Esophagus squamous epithelium (tissue), 5 donors: Measurements from ENCODE around the gene CDC25B. TPM values are rescaled to one million over a fixed set of nuclear protein-coding genes. Genes with fewer than 3 reads are reported as not detected.

Experiments
- DNase-seq: peaks from one replicate; lab custom pipeline; 2025; lab: John Stamatoyannopoulos, UW
- H3K27ac ChIP-seq, 4 donors: fragments of 200-600 bp; sonication (generic); one replicate each; pipeline ENCODE4 v1.5.1; 2016 to 2019; ENCODE audit warnings: mild to moderate bottlenecking in 1 of 4
- H3K27me3 ChIP-seq, 4 donors: fragments of 200-600 bp; sonication (generic); 1 replicate in 3 of 4; 2 replicates in 1 of 4; pipeline versions ENCODE4 v1.5.1 to v1.6.0; 2017 to 2021; ENCODE audit warnings: antibody characterized with exemption in 1 of 4
- H3K36me3 ChIP-seq, 3 donors: fragments of 200-600 bp; sonication (generic); one replicate each; pipeline ENCODE4 v1.5.1; 2016 to 2019
- H3K4me1 ChIP-seq, 3 donors: fragments of 200-600 bp; sonication (generic); one replicate each; pipeline ENCODE4 v1.5.1; 2017 to 2019
- H3K4me3 ChIP-seq, 4 donors: fragments of 200-600 bp; sonication (generic); 1 replicate in 3 of 4; 2 replicates in 1 of 4; pipeline ENCODE4 v1.5.1; 2016 to 2019; ENCODE audit warnings: mild to moderate bottlenecking in 2 of 4, moderate library complexity in 1 of 4
- H3K9me3 ChIP-seq, 3 donors: fragments of 200-600 bp; sonication (generic); one replicate each; pipeline ENCODE4 v1.5.1; 2016 to 2019
- CTCF ChIP-seq, 6 experiments: fragments of 450-650 bp in 4 of 6; fragments of 200-600 bp in 2 of 6; sonication (generic) in 2 of 6; IDR thresholded peaks; one replicate each; pipeline ENCODE4 v1.5.1; 2016 to 2019; ENCODE audit warnings: antibody characterized with exemption in 6 of 6, mild to moderate bottlenecking in 4 of 6, moderate library complexity in 4 of 6
- POLR2A ChIP-seq, 4 donors: fragments of 450-650 bp; IDR thresholded peaks; one replicate each; pipeline ENCODE4 v1.6.1; 2017; ENCODE audit warnings: antibody characterized with exemption in 4 of 4, mild to moderate bottlenecking in 4 of 4, moderate library complexity in 3 of 4
- WGBS, 2 donors: methylation state at CpG; one replicate each; pipeline ENCODE4 v1.1.5; 2018; 5-methylcytosine and 5-hydroxymethylcytosine counted together
- intact Hi-C: fragments of 100-400 bp; cut with DNase I; formaldehyde crosslinking; loops from one replicate; pipeline ENCODE4 v1.15.0; 2022
- total RNA-seq, 4 donors: library from RNA; depleted of rRNA; stranded (reverse); fragments of >200 nt; gene quantifications; one replicate each; pipeline ENCODE4 v1.1.0, GENCODE V29; 2016
- donor health status: DM: yes; HTN: yes; CAD: no.

CDC25B gene
- total RNA-seq, 4 donors from 2014 or later, result 15.6 to 26.2 (median 18.1) TPM

- no peak overlapping the region for H3K4me3 ChIP-seq
- H3K27ac ChIP-seq, result peak overlapping the region in 1 of 4 donors; percentile 44
- H3K9me3 ChIP-seq, result no peaks in the 10 kb centered on the region
- no peak for DNase-seq
- peaks cover 0 to 53% (median 3%) of the 10 kb centered on the region in 3 donors for H3K36me3 ChIP-seq
- 16 to 58% methylated on average over 3 to 4 of the region's 4 CpGs for WGBS, 2 donors
- peaks cover 4 to 37% (median 8%) of the 10 kb centered on the region in 3 donors for H3K4me1 ChIP-seq
- H3K27me3 ChIP-seq, result peaks cover 0 to 35% (median 0%) of the 10 kb centered on the region in 4 donors
- peak; percentile 52 to 78 (median 66) for TF ChIP-seq CTCF (IDR thresholded peaks at IDR 0.05)
- no peak for TF ChIP-seq POLR2A (IDR thresholded peaks at IDR 0.05)
- intact Hi-C loops, result no loop called here
Observed at GRCh38 chr20:3753098-3753497, 43.0 kb upstream of the CDC25B start.

- DNase-seq, result no peak
- Histone ChIP-seq H3K27me3 (peaks cover 0 to 30% (median 0%) of the 10 kb centered on the region in 4 donors), H3K36me3 (peaks cover 0 to 54% (median 3%) of the 10 kb centered on the region in 3 donors), H3K27ac (no peak overlapping the region), H3K4me1 (peaks cover 4 to 37% (median 8%) of the 10 kb centered on the region in 3 donors), H3K9me3 (no peaks in the 10 kb centered on the region), H3K4me3 (no peak overlapping the region)
- 85 to 89% methylated on average over 1 to 8 of the region's 26 CpGs for WGBS, 2 donors
- TF ChIP-seq POLR2A (IDR thresholded peaks at IDR 0.05) (no peak), CTCF (IDR thresholded peaks at IDR 0.05) (no peak)
- intact Hi-C loops, result no loop called here
Observed at GRCh38 chr20:3753501-3754275, 42.4 kb upstream of the CDC25B start.

DNA sequence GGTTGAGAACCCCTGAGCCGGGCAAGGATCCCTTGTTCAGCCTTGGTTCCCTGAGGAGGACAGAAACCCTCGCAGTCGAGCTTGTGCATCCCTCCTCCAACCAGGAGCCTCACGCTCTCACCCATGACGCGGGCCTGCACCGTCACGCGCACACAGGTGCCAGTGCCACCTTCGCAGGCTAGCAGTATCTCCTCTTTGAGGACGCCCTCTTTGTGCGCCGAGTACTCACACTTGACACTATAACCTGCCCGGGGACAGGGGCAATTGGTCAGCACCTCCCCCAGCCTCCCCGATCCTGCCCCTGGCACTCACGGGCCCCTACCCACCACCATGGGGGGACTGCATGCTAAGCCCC lies 41.9 kb upstream of the CDC25B start:
- DNase-seq, result no peak
- no peak for TF ChIP-seq POLR2A (IDR thresholded peaks at IDR 0.05)
- no peak for TF ChIP-seq CTCF (IDR thresholded peaks at IDR 0.05)
- H3K27ac ChIP-seq, result no peak overlapping the region
- peaks cover 0 to 57% (median 3%) of the 10 kb centered on the region in 3 donors for H3K36me3 ChIP-seq
- peaks cover 4 to 37% (median 8%) of the 10 kb centered on the region in 3 donors for H3K4me1 ChIP-seq
- peaks cover 0 to 24% (median 0%) of the 10 kb centered on the region in 4 donors for H3K27me3 ChIP-seq
- 91 to 93% methylated on average over 6 to 9 of the region's 16 CpGs for WGBS, 2 donors
- H3K4me3 ChIP-seq, result no peak overlapping the region
- intact Hi-C loops, result no loop called here
- no peaks in the 10 kb centered on the region for H3K9me3 ChIP-seq

- no peaks in the 10 kb centered on the region for H3K9me3 ChIP-seq
- peaks cover 0 to 50% (median 3%) of the 10 kb centered on the region in 3 donors for H3K36me3 ChIP-seq
- no peak for DNase-seq
- H3K4me1 ChIP-seq, result peaks cover 3 to 37% (median 4%) of the 10 kb centered on the region in 3 donors
- intact Hi-C loops, result no loop called here
- 75 to 100% methylated on average over 2 of the region's 7 CpGs for WGBS, 2 donors
- TF ChIP-seq CTCF (IDR thresholded peaks at IDR 0.05) (no peak), POLR2A (IDR thresholded peaks at IDR 0.05) (no peak)
- H3K27me3 ChIP-seq, result peaks cover 0 to 14% (median 0%) of the 10 kb centered on the region in 4 donors
- no peak overlapping the region for H3K27ac ChIP-seq
- H3K4me3 ChIP-seq, result no peak overlapping the region
Observed at GRCh38 chr20:3755269-3755668, 40.8 kb upstream of the CDC25B start.

DNA sequence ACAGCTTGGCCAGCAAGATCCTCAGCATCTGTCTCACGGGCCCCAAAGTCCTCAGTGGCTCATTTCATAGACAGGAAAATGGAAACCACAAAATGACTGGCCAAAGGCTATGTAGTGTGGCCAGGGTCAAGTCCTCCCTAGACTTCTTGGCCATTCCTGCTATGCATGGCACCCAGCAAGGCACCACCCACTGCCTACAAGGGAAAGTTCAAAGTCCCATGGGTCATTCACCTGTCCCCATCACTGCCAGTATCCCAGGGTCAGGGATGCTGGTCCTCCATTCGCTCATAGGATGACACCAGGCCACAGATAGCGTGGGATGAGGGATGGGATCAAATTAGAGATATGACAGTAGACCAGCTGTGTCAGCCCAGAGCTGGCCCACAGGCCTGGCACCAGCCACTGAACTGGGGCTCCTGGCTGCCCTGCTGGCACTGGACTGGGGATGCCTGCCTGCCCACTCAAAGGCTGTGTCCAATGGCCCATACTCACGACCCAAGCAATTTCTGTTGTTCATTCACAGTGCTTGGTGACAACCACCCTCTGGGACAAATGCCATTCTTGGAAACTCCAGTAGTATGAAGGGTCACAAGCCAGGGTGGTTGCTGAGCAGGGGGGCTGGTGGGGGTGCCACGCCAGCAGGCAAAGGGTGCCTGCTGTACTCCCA lies 40.2 kb upstream of the CDC25B start:
- DNase-seq, result no peak
- WGBS, 2 donors, result 80 to 90% methylated on average over 2 to 4 of the region's 5 CpGs
- Histone ChIP-seq H3K4me1 (peaks cover 3 to 40% (median 4%) of the 10 kb centered on the region in 3 donors), H3K36me3 (peaks cover 0 to 46% (median 3%) of the 10 kb centered on the region in 3 donors), H3K4me3 (no peak overlapping the region), H3K27ac (peak overlapping the region in 1 of 4 donors; percentile 39), H3K9me3 (no peaks in the 10 kb centered on the region), H3K27me3 (peaks cover 0 to 7% (median 0%) of the 10 kb centered on the region in 4 donors)
- intact Hi-C loops, result no loop called here
- TF ChIP-seq POLR2A (IDR thresholded peaks at IDR 0.05) (no peak), CTCF (IDR thresholded peaks at IDR 0.05) (no peak)
